T-cell (primary cell): ENCODE measurements around the gene FHOD3. TPM values are rescaled to one million over a fixed set of nuclear protein-coding genes. Genes with fewer than 3 reads are reported as not detected.

ENCODE experiments used
- ATAC-seq, 4 experiments: fragments of 200-7000 bp in 3 of 4; fragments of 150-1000 bp in 1 of 4; cut with Tn5 transposase; replicated peaks in 1 of 4; 1 replicate in 3 of 4; 2 replicates in 1 of 4; pipeline ENCODE4 v1.10.0; 2021; ENCODE audit warnings: moderate library complexity in 3 of 4, mild to moderate bottlenecking in 2 of 4, moderate number of reproducible peaks in 1 of 4
- CTCF ChIA-PET, 2 donors: fragments of 300-600 bp; sonication (Branson Sonifier 250); formaldehyde crosslinking; loops; one replicate each; lab custom pipeline; 2022; ENCODE audit warnings: antibody characterized with exemption in 2 of 2; lab: Charles Lee
- POLR2A ChIA-PET, 2 donors: fragments of 300-600 bp; sonication (Branson Sonifier 250); formaldehyde crosslinking; loops; one replicate each; lab custom pipeline; 2022; ENCODE audit warnings: antibody characterized with exemption in 2 of 2; lab: Charles Lee
- DNase-seq, 35 experiments: peaks; one replicate each; pipeline versions ENCODE4 v3.0.0 to v3.0.0-alpha.2; 2013 to 2023
- H3K27ac ChIP-seq: one replicate; pipeline ENCODE4 v1.5.1; 2013; ENCODE audit warnings: low read length
- H3K27me3 ChIP-seq, 2 experiments: replicated peaks in 1 of 2; 1 replicate in 1 of 2; 2 replicates in 1 of 2; pipeline versions ENCODE4 v1.6.1 to v1.7.0; 2013; ENCODE audit warnings: low read length in 1 of 2, mixed read lengths in 1 of 2; ENCODE audit not compliant: control insufficient read depth in 2 of 2, insufficient read depth in 2 of 2; ENCODE audit errors: extremely low read depth in 1 of 2
- H3K36me3 ChIP-seq, 2 donors: 1 replicate in 1 of 2; 2 replicates in 1 of 2; pipeline versions ENCODE4 v1.6.1 to v1.7.0; 2013; ENCODE audit warnings: low read length in 1 of 2; ENCODE audit not compliant: control insufficient read depth in 2 of 2, insufficient read depth in 1 of 2; ENCODE audit errors: extremely low read depth in 1 of 2
- H3K4me1 ChIP-seq, 2 experiments: 1 replicate in 1 of 2; 2 replicates in 1 of 2; pipeline versions ENCODE4 v1.6.1 to v1.7.0; 2013; ENCODE audit warnings: low read length in 2 of 2, mixed read lengths in 1 of 2; ENCODE audit not compliant: insufficient read depth in 2 of 2, control insufficient read depth in 1 of 2; ENCODE audit errors: extremely low read depth in 1 of 2
- H3K4me3 ChIP-seq, 2 donors: 1 replicate in 1 of 2; 2 replicates in 1 of 2; pipeline versions ENCODE4 v1.5.1 to v1.7.0; 2013; ENCODE audit warnings: mild to moderate bottlenecking in 2 of 2, low read length in 1 of 2, moderate library complexity in 1 of 2; ENCODE audit not compliant: control insufficient read depth in 1 of 2; ENCODE audit errors: extremely low read depth in 1 of 2
- H3K9me3 ChIP-seq: 2 replicates; pipeline ENCODE4 v1.7.0; 2013
- H3K27ac Mint-ChIP-seq, 2 donors: one replicate each; pipeline ENCODE4 v1.8.0; 2020 to 2021; ENCODE audit warnings: mild to moderate bottlenecking in 2 of 2, mixed read lengths in 2 of 2
- H3K27me3 Mint-ChIP-seq, 2 donors: one replicate each; pipeline ENCODE4 v1.8.0; 2021 to 2022; ENCODE audit warnings: mixed read lengths in 2 of 2
- H3K36me3 Mint-ChIP-seq: one replicate; pipeline ENCODE4 v1.8.0; 2021; ENCODE audit warnings: mixed read lengths
- H3K4me1 Mint-ChIP-seq, 3 donors: one replicate each; pipeline ENCODE4 v1.8.0; 2020 to 2022; ENCODE audit warnings: mixed read lengths in 3 of 3, mild to moderate bottlenecking in 1 of 3
- H3K4me3 Mint-ChIP-seq, 3 donors: one replicate each; pipeline ENCODE4 v1.8.0; 2020 to 2022; ENCODE audit warnings: mild to moderate bottlenecking in 3 of 3, mixed read lengths in 3 of 3, moderate library complexity in 3 of 3
- H3K9me3 Mint-ChIP-seq, 3 donors: one replicate each; pipeline ENCODE4 v1.8.0; 2020 to 2022; ENCODE audit warnings: mixed read lengths in 3 of 3
- WGBS: methylation state at CpG from one replicate; pipeline ENCODE4 v1.1.5; 2013; ENCODE audit warnings: missing lambda C conversion rate; ENCODE audit not compliant: insufficient coverage; 5-methylcytosine and 5-hydroxymethylcytosine counted together
- total RNA-seq, 35 experiments: library from RNA in 6 of 35; stranded (reverse) in 6 of 35; fragments of 120-200 nt in 1 of 35; gene quantifications; one replicate each; pipeline versions ENCODE4 v1.2.1 to v1.2.4 and lab custom pipeline; 2013 to 2026

FHOD3 gene
- total RNA-seq, 5 donors from 2014 or later (not counting 1 experiment from before 2014, with no cell fraction given): 0.06 TPM; not detected in 4

DNA sequence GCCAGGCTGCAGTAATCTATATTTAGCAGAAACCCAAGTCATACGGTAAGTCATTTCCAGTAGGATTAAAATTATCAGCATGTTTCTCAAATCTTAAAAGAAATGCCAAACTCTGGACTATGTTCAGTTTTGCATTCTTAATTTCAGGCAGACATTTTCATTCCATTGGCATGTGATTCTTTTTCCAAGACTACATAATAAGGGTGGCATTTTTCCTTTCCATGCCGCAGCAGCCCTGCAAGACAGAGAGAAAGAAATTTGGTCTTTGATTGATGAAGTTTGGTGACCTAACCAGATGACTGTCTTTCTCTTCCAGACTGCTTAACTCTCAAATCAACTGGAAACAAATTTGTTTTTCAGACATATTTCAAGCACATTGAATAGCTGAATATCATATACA, 118.1 kb downstream of the FHOD3 start:
- Histone ChIP-seq H3K9me3 (no peaks in the 10 kb centered on the region), H3K27me3 (peaks cover 0 to 14% of the 10 kb centered on the region in 2 experiments), H3K4me1 (no peaks in the 10 kb centered on the region), H3K4me3 (no peak overlapping the region), H3K27ac (no peak overlapping the region), H3K36me3 (no peaks in the 10 kb centered on the region)
- POLR2A ChIA-PET: no interaction called here
- Mint-ChIP-seq H3K4me1 (no peaks in the 10 kb centered on the region), H3K36me3 (no peaks in the 10 kb centered on the region), H3K27me3 (peaks cover 9 to 21% of the 10 kb centered on the region in 2 donors), H3K27ac (no peak overlapping the region), H3K9me3 (no peaks in the 10 kb centered on the region), H3K4me3 (no peak overlapping the region)
- WGBS: no CpG with 5 or more reads among the region's 2 CpGs
- CTCF ChIA-PET: interaction anchor here in 1 of 2 donors (0.6 kb wide), 1 partner anchor 61 kb away, joined by 5 read pairs; no protein-coding TSS in a partner anchor
- no peak for ATAC-seq
- DNase-seq: no peak

DNA sequence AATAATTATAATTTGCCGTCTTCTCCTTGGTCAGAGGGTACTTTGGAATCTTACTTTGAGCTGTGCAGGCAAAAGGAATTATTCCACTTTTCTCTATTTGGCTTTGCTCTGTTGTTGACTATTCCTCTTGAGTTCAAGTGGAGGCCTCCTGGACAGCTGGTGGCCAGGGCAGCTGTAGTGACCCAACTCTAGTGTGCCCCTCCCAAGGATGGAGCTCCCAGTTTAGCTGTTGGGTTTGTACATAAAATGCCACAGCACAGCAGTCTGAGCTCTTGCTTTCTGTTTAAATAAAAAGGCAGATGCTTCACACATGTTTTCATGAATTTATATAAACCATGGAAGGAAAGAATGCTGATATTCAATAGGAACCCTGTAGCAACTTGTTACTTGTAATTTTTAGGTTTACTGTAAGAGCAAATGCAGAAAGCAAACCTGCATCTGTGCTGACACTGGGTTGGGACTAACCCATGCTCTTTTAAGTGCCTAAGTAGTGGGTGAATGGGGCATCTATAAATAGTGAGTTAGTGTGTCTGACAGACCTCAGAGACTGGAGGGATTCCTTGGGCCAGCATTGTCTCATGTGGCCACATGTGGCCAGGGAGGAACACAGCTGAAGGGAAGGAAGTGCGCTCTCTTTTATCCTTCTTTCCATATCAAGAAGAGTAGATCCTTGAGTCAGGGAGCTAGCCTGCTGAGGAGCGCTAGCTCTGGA, 121.8 kb downstream of the FHOD3 start:
- ATAC-seq: no peak
- H3K27ac Mint-ChIP-seq: no peak overlapping the region

DNA sequence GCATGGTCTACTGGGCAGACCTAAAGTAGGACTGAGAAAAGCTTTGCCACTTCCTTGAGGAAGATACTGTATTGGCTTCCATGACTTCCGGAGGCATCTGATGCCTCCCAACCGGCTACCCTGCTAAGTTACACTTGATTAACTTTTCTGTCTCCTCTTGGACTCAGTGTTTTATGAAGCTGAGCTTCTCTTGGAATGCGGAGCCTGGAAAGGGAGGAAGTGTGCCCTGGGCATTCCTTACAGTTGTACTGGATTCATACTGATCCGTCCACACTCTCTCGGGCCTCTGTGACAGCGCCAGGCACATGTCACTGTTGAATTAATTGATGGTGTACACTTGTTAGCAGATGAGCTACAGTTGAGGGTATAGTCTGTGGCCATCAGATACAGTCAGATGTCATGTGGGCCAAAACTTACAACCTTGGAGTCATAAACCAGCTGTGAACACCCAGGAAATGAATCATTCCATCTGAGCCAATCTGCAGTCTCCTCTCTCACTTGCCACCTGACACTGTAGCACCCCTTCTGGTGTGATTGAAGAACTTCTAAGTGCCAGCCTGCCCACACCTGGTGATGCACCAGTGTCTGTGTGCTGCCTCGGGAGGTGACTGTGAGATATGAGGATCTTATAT, 122.5 kb downstream of the FHOD3 start:
- peaks cover 0 to 7% of the 10 kb centered on the region in 2 experiments for H3K27me3 ChIP-seq
- H3K4me1 Mint-ChIP-seq: no peaks in the 10 kb centered on the region
- H3K36me3 ChIP-seq: no peaks in the 10 kb centered on the region
- H3K4me3 ChIP-seq: no peak overlapping the region
- ATAC-seq (no peak), DNase-seq (no peak)
- H3K27ac ChIP-seq: no peak overlapping the region
- no peaks in the 10 kb centered on the region for H3K9me3 Mint-ChIP-seq
- H3K9me3 ChIP-seq: no peaks in the 10 kb centered on the region
- ChIA-PET POLR2A (interaction anchor here in 1 of 2 donors (0.6 kb wide), 1 partner anchor 13 kb away, joined by 3 read pairs; no protein-coding TSS in a partner anchor), CTCF (interaction anchor here in 1 of 2 donors (0.5 kb wide), 1 partner anchor 661 kb away, joined by 3 read pairs; no protein-coding TSS in a partner anchor)
- H3K27ac Mint-ChIP-seq: no peak overlapping the region
- H3K4me1 ChIP-seq: no peaks in the 10 kb centered on the region
- 100% methylated on average over 1 of the region's 7 CpGs for WGBS
- no peaks in the 10 kb centered on the region for H3K36me3 Mint-ChIP-seq
- peaks cover 7 to 25% of the 10 kb centered on the region in 2 donors for H3K27me3 Mint-ChIP-seq
- no peak overlapping the region for H3K4me3 Mint-ChIP-seq

More for the DNA sequence above, 121.8 kb downstream of the FHOD3 start:
- Mint-ChIP-seq H3K9me3 (no peaks in the 10 kb centered on the region), H3K36me3 (no peaks in the 10 kb centered on the region), H3K4me1 (no peaks in the 10 kb centered on the region), H3K27me3 (peaks cover 7 to 28% of the 10 kb centered on the region in 2 donors), H3K4me3 (no peak overlapping the region)
- H3K36me3 ChIP-seq: no peaks in the 10 kb centered on the region
- H3K27me3 ChIP-seq: peaks cover 0 to 13% of the 10 kb centered on the region in 2 experiments
- no CpG with 5 or more reads among the region's 3 CpGs for WGBS
- DNase-seq: no peak
- no peaks in the 10 kb centered on the region for H3K9me3 ChIP-seq
- H3K27ac ChIP-seq: no peak overlapping the region
- POLR2A ChIA-PET: interaction anchor here in 1 of 2 donors (0.6 kb wide), 1 partner anchor 13 kb away, joined by 3 read pairs; no protein-coding TSS in a partner anchor
- H3K4me1 ChIP-seq: no peaks in the 10 kb centered on the region
- no peak overlapping the region for H3K4me3 ChIP-seq
- CTCF ChIA-PET: interaction anchor here in 1 of 2 donors (0.5 kb wide), 1 partner anchor 661 kb away, joined by 3 read pairs; no protein-coding TSS in a partner anchor

DNA sequence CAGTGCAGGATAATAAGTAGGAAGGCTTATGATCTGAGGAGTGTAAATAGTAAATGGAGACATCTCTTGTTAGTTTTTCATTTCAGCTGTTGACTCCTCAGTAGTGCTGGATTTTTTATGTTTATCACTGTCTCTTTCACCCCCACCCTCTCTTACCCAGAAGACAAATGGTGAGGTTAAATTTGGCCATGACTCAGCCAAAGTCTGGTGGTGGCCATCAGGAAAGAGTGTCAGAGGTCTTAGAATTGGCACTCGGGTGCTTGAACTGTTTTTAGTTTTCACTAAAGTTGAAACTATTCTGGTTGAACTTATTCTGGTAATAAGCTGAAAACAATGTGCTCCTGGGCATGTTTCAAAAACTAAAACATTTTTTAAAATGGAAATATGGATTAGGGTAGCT, 123.3 kb downstream of the FHOD3 start:
- WGBS: 14% methylated on average over 1 of the region's 1 CpG
- ATAC-seq: no peak
- no peaks in the 10 kb centered on the region for H3K4me1 ChIP-seq
- H3K9me3 ChIP-seq: no peaks in the 10 kb centered on the region
- peaks cover 7 to 22% of the 10 kb centered on the region in 2 donors for H3K27me3 Mint-ChIP-seq
- H3K36me3 Mint-ChIP-seq: no peaks in the 10 kb centered on the region
- H3K4me3 ChIP-seq: no peak overlapping the region
- H3K4me3 Mint-ChIP-seq: no peak overlapping the region
- ChIA-PET POLR2A (interaction anchor here in 1 of 2 donors (0.5 kb wide), 1 partner anchor 30 kb away, joined by 4 read pairs; no protein-coding TSS in a partner anchor), CTCF (no interaction called here)
- H3K4me1 Mint-ChIP-seq: no peaks in the 10 kb centered on the region
- no peaks in the 10 kb centered on the region for H3K36me3 ChIP-seq
- H3K27ac Mint-ChIP-seq: no peak overlapping the region
- no peaks in the 10 kb centered on the region for H3K9me3 Mint-ChIP-seq
- DNase-seq: no peak
- H3K27ac ChIP-seq: no peak overlapping the region
- peaks cover 0 to 7% of the 10 kb centered on the region in 2 experiments for H3K27me3 ChIP-seq

DNA sequence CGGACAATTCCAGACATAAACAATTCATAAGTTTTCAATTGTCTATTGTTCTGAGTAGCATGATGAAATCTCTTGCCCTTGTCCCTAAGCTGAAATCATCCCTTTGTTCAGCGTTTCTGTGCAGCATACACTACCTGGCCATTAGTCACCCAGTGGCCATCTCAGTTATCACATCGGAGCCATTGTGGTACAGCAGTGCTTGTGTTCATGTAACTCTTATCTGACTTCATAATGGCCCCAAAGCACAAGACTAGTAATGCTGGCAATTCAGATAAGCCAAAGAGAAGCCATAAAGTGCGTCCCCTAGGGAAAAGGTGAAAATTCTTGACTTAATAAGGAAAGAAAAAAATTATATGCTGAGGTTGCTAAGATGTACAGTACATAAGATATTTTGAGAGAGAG, 127.2 kb downstream of the FHOD3 start:
- Histone ChIP-seq H3K4me1 (no peaks in the 10 kb centered on the region), H3K27me3 (peaks cover 0 to 1% of the 10 kb centered on the region in 2 experiments), H3K9me3 (no peaks in the 10 kb centered on the region), H3K36me3 (no peaks in the 10 kb centered on the region), H3K4me3 (no peak overlapping the region), H3K27ac (no peak overlapping the region)
- no peak overlapping the region for H3K27ac Mint-ChIP-seq
- no peaks in the 10 kb centered on the region for H3K9me3 Mint-ChIP-seq
- DNase-seq (no peak), ATAC-seq (no peak)
- no peak overlapping the region for H3K4me3 Mint-ChIP-seq
- POLR2A ChIA-PET: interaction anchor here in 1 of 2 donors (0.5 kb wide), 1 partner anchor 34 kb away, joined by 8 read pairs; no protein-coding TSS in a partner anchor
- 83% methylated on average over 2 of the region's 4 CpGs for WGBS
- CTCF ChIA-PET: no interaction called here
- peaks cover 4 to 32% of the 10 kb centered on the region in 2 donors for H3K27me3 Mint-ChIP-seq
- no peaks in the 10 kb centered on the region for H3K36me3 Mint-ChIP-seq
- H3K4me1 Mint-ChIP-seq: no peaks in the 10 kb centered on the region

DNA sequence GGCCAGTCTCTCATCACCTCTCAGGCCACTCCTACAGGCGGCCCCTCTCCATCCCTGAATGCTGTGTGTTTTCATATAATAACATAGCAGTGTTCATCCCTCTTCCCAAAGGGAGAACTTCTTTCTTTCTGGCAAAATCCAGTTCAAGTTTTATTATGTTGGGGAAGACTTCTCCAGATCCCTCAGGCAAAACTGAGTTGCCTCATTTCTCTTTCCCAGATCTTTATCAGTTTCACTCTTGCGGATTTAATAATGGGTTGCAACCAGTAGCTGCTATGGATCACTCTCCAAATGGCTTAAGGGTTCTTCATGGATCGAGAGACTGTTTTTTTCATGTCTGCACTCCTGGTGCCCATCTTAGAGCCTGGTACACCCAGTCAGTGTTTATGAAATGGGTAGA, 129.9 kb downstream of the FHOD3 start:
- H3K27ac ChIP-seq: no peak overlapping the region
- 88% methylated on average over 1 of the region's 3 CpGs for WGBS
- CTCF ChIA-PET: no interaction called here
- no peaks in the 10 kb centered on the region for H3K4me1 ChIP-seq
- Mint-ChIP-seq H3K9me3 (no peaks in the 10 kb centered on the region), H3K4me3 (no peak overlapping the region), H3K36me3 (no peaks in the 10 kb centered on the region), H3K4me1 (no peaks in the 10 kb centered on the region), H3K27me3 (peaks cover 4 to 26% of the 10 kb centered on the region in 2 donors), H3K27ac (no peak overlapping the region)
- H3K27me3 ChIP-seq: peaks cover 0 to 2% of the 10 kb centered on the region in 2 experiments
- DNase-seq (no peak), ATAC-seq (no peak)
- POLR2A ChIA-PET: no interaction called here
- H3K4me3 ChIP-seq: no peak overlapping the region
- no peaks in the 10 kb centered on the region for H3K36me3 ChIP-seq
- H3K9me3 ChIP-seq: no peaks in the 10 kb centered on the region
